Hepatocyte (in vitro differentiated cells): Measurements from ENCODE around the gene SNX10. TPM values are rescaled to one million over a fixed set of nuclear protein-coding genes. Genes with fewer than 3 reads are reported as not detected.

ENCODE experiments used
- DNase-seq: peaks from one replicate; pipeline ENCODE4 v3.0.0-alpha.2; 2016; ENCODE audit warnings: low spot score
- H2AFZ ChIP-seq: fragments of 200-600 bp; sonication (generic); 2 replicates; pipeline ENCODE4 v1.6.0; 2016; ENCODE audit warnings: antibody characterized with exemption, mild to moderate bottlenecking
- H3K27ac ChIP-seq: fragments of 200-600 bp; sonication (generic); 2 replicates; pipeline ENCODE4 v1.5.1; 2016; ENCODE audit warnings: mild to moderate bottlenecking
- H3K27me3 ChIP-seq: fragments of 200-600 bp; sonication (generic); 2 replicates; pipeline ENCODE4 v1.6.1; 2016
- H3K36me3 ChIP-seq: fragments of 200-600 bp; sonication (generic); replicated peaks from 2 replicates; pipeline ENCODE4 v1.5.1; 2016; ENCODE audit warnings: low read depth; ENCODE audit not compliant: insufficient read depth
- H3K4me1 ChIP-seq: fragments of 200-600 bp; sonication (generic); 2 replicates; pipeline ENCODE4 v1.5.1; 2016; ENCODE audit warnings: mild to moderate bottlenecking, moderate library complexity; ENCODE audit not compliant: insufficient read depth
- H3K4me2 ChIP-seq: fragments of 200-600 bp; sonication (generic); 2 replicates; pipeline ENCODE4 v1.6.0; 2016
- H3K4me3 ChIP-seq: fragments of 200-600 bp; sonication (generic); 2 replicates; pipeline ENCODE4 v1.5.1; 2016; ENCODE audit warnings: mild to moderate bottlenecking
- H3K79me2 ChIP-seq: fragments of 200-600 bp; sonication (generic); 2 replicates; pipeline ENCODE4 v1.6.0; 2017; ENCODE audit warnings: mild to moderate bottlenecking
- H3K9me2 ChIP-seq: fragments of 200-600 bp; sonication (generic); replicated peaks from 2 replicates; pipeline ENCODE4 v1.6.0; 2017; ENCODE audit warnings: mild to moderate bottlenecking; ENCODE audit not compliant: insufficient read depth
- H3K9me3 ChIP-seq: fragments of 200-600 bp; sonication (generic); 2 replicates; pipeline ENCODE4 v1.5.1; 2016; ENCODE audit warnings: low read depth, mild to moderate bottlenecking
- H4K20me1 ChIP-seq: fragments of 200-600 bp; sonication (generic); 2 replicates; pipeline ENCODE4 v1.6.0; 2016; ENCODE audit warnings: mild to moderate bottlenecking; ENCODE audit not compliant: insufficient read depth, poor library complexity, severe bottlenecking
- CTCF ChIP-seq: fragments of 200-600 bp; sonication (generic); IDR thresholded peaks from 2 replicates; pipeline ENCODE4 v1.5.1; 2016; ENCODE audit warnings: antibody characterized with exemption, mild to moderate bottlenecking; ENCODE audit not compliant: poor library complexity
- EZH2 ChIP-seq: fragments of 200-600 bp; sonication (generic); IDR thresholded peaks from 2 replicates; pipeline ENCODE4 v1.6.1; 2016; ENCODE audit warnings: antibody characterized with exemption, mild to moderate bottlenecking, borderline replicate concordance
- EZH2phosphoT487 ChIP-seq: fragments of 200-600 bp; sonication (generic); IDR thresholded peaks from one replicate; pipeline ENCODE4 v1.6.1; 2018; ENCODE audit warnings: antibody characterized with exemption, mild to moderate bottlenecking, low read depth, moderate library complexity; ENCODE audit not compliant: unreplicated experiment, severe bottlenecking
- WGBS: methylation state at CpG from one replicate; pipeline ENCODE4 v1.1.6; 2016; ENCODE audit warnings: low lambda C conversion rate; ENCODE audit errors: missing lambda C conversion rate; 5-methylcytosine and 5-hydroxymethylcytosine counted together
- polyA plus RNA-seq: library from polyadenylated mRNA; unstranded; fragments of >200 nt; fragmentation: Nextera tagmentation; extraction: Ambion mirVana; gene quantifications from 2 replicates; pipeline ENCODE4 v1.2.1, GENCODE V29; 2016
- total RNA-seq: library from RNA; depleted of rRNA; stranded (reverse); fragments of >200 nt; gene quantifications from 2 replicates; pipeline ENCODE4 v1.2.3, GENCODE V29; 2014

Gene SNX10
- total and polyA plus RNA-seq, 2 experiments from 2014 or later, result 6.1 to 8.2 TPM

- Histone ChIP-seq H3K4me1 (no peaks in the 10 kb centered on the region), H3K27me3 (no peaks in the 10 kb centered on the region), H4K20me1 (no peaks in the 10 kb centered on the region), H3K4me3 (no peak overlapping the region), H3K9me3 (no peaks in the 10 kb centered on the region), H3K36me3 (no peaks in the 10 kb centered on the region), H3K4me2 (no peak overlapping the region), H3K9me2 (no peaks in the 10 kb centered on the region), H2AFZ (no peak overlapping the region), H3K27ac (no peak overlapping the region), H3K79me2 (no peaks in the 10 kb centered on the region)
- DNase-seq, result no peak
- WGBS, result 91% methylated on average over 6 of the region's 6 CpGs
- TF ChIP-seq EZH2, result no peak
- no peak for TF ChIP-seq EZH2phosphoT487
- no peak for TF ChIP-seq CTCF
Observed at GRCh38 chr7:26265065-26265464, 26.6 kb upstream of the SNX10 start.

GRCh38 chr7:26265499-26266075 lies 26.1 kb upstream of the SNX10 start:
- no peaks in the 10 kb centered on the region for H3K4me1 ChIP-seq
- TF ChIP-seq EZH2 (no peak), EZH2phosphoT487 (no peak), CTCF (no peak)
- no peak overlapping the region for H3K4me3 ChIP-seq
- WGBS, result 72% methylated on average over 5 of the region's 5 CpGs
- H3K79me2 ChIP-seq, result no peaks in the 10 kb centered on the region
- H2AFZ ChIP-seq, result no peak overlapping the region
- no peak overlapping the region for H3K4me2 ChIP-seq
- H3K9me2 ChIP-seq, result no peaks in the 10 kb centered on the region
- no peaks in the 10 kb centered on the region for H3K36me3 ChIP-seq
- no peak for DNase-seq
- H3K27ac ChIP-seq, result no peak overlapping the region
- H3K9me3 ChIP-seq, result no peaks in the 10 kb centered on the region
- no peaks in the 10 kb centered on the region for H3K27me3 ChIP-seq
- H4K20me1 ChIP-seq, result no peaks in the 10 kb centered on the region

- Histone ChIP-seq H3K79me2 (no peaks in the 10 kb centered on the region), H3K4me2 (no peak overlapping the region), H3K27me3 (no peaks in the 10 kb centered on the region), H3K9me2 (no peaks in the 10 kb centered on the region), H3K4me3 (no peak overlapping the region), H3K4me1 (no peaks in the 10 kb centered on the region), H3K27ac (no peak overlapping the region), H3K9me3 (no peaks in the 10 kb centered on the region), H2AFZ (no peak overlapping the region), H4K20me1 (no peaks in the 10 kb centered on the region), H3K36me3 (no peaks in the 10 kb centered on the region)
- TF ChIP-seq EZH2phosphoT487, result no peak
- no peak for TF ChIP-seq EZH2
- DNase-seq, result no peak
- WGBS, result 95% methylated on average over 9 of the region's 9 CpGs
Observed at GRCh38 chr7:26267601-26268166, 24.0 kb upstream of the SNX10 start.

- 90% methylated on average over 3 of the region's 3 CpGs for WGBS
Observed at GRCh38 chr7:26275213-26275612, 16.4 kb upstream of the SNX10 start.

More at GRCh38 chr7:26275213-26275612, 16.4 kb upstream of the SNX10 start:
- H3K79me2 ChIP-seq, result no peaks in the 10 kb centered on the region
- H3K27ac ChIP-seq, result no peak overlapping the region
- H3K4me3 ChIP-seq, result no peak overlapping the region
- H2AFZ ChIP-seq, result no peak overlapping the region
- no peaks in the 10 kb centered on the region for H3K27me3 ChIP-seq
- H3K9me3 ChIP-seq, result no peaks in the 10 kb centered on the region
- H3K4me1 ChIP-seq, result no peaks in the 10 kb centered on the region
- TF ChIP-seq EZH2 (no peak), EZH2phosphoT487 (no peak), CTCF (no peak)
- no peaks in the 10 kb centered on the region for H3K36me3 ChIP-seq
- no peak for DNase-seq
- H3K9me2 ChIP-seq, result no peaks in the 10 kb centered on the region
- H4K20me1 ChIP-seq, result no peaks in the 10 kb centered on the region
- H3K4me2 ChIP-seq, result no peak overlapping the region
